PC-3 (cell line): Measurements from ENCODE around the gene ID1. TPM values are rescaled to one million over a fixed set of nuclear protein-coding genes. Genes with fewer than 3 reads are reported as not detected.
"Not testable (repeated sequence)": the region's sequence is repeated elsewhere in the genome, so short reads cannot be mapped to it uniquely, and the experiment has no call there.

Experiments
- ATAC-seq: fragments of 200-7000 bp; cut with Tn5 transposase; 2 replicates; pipeline ENCODE4 v1.9.1; 2020; ENCODE audit warnings: mild to moderate bottlenecking, moderate library complexity
- BruUV-seq: library from RNA; stranded (reverse); fragments of 400-500 nt; replicated peaks from 2 replicates; lab custom pipeline; 2021; lab: Mats Ljungman, UMichigan
- CTCF ChIA-PET: fragments of 300-600 bp; sonication (Branson Sonifier 250); formaldehyde crosslinking; loops from one replicate; lab custom pipeline; 2022; ENCODE audit warnings: antibody characterized with exemption; lab: Charles Lee
- POLR2A ChIA-PET: fragments of 300-600 bp; sonication (Branson Sonifier 250); formaldehyde crosslinking; loops from one replicate; lab custom pipeline; 2022; ENCODE audit warnings: antibody characterized with exemption; ENCODE audit not compliant: unreplicated experiment; lab: Charles Lee
- DNase-seq: peaks from one replicate; pipeline ENCODE4 v3.0.0-alpha.2; 2015
- H2AFZ ChIP-seq: fragments of 300-600 bp; sonication (generic); 2 replicates; pipeline ENCODE4 v1.6.0; 2016; ENCODE audit warnings: antibody characterized with exemption, low read length
- H3F3A ChIP-seq: fragments of 300-600 bp; sonication (generic); one replicate; pipeline ENCODE4 v1.6.0; 2017; ENCODE audit warnings: antibody characterized with exemption, low read length, control low read depth, mild to moderate bottlenecking; ENCODE audit not compliant: unreplicated experiment
- H3K27ac ChIP-seq: fragments of 300-600 bp; sonication (generic); 2 replicates; pipeline ENCODE4 v1.5.1; 2016; ENCODE audit warnings: mild to moderate bottlenecking, low read length
- H3K27me3 ChIP-seq: fragments of 300-600 bp; sonication (generic); 2 replicates; pipeline ENCODE4 v1.6.1; 2016; ENCODE audit warnings: low read length, mixed read lengths
- H3K36me3 ChIP-seq: fragments of 300-600 bp; sonication (generic); 2 replicates; pipeline ENCODE4 v1.6.1; 2016; ENCODE audit warnings: low read depth, mixed run types, low read length, mixed read lengths
- H3K4me1 ChIP-seq: fragments of 300-600 bp; sonication (generic); 2 replicates; pipeline ENCODE4 v1.5.1; 2016; ENCODE audit warnings: low read length; ENCODE audit not compliant: insufficient read depth
- H3K4me2 ChIP-seq: fragments of 300-600 bp; sonication (generic); 2 replicates; pipeline ENCODE4 v1.6.0; 2016; ENCODE audit warnings: low read length
- H3K4me3 ChIP-seq: fragments of 300-600 bp; sonication (generic); 2 replicates; pipeline ENCODE4 v1.5.1; 2016; ENCODE audit warnings: mild to moderate bottlenecking, low read length, mixed read lengths
- H3K79me2 ChIP-seq: fragments of 300-600 bp; sonication (generic); 2 replicates; pipeline ENCODE4 v1.6.1; 2017; ENCODE audit warnings: low read length, mixed read lengths
- H3K9ac ChIP-seq: fragments of 300-600 bp; sonication (generic); 2 replicates; pipeline ENCODE4 v1.6.0; 2016; ENCODE audit warnings: mild to moderate bottlenecking, low read length
- H3K9me2 ChIP-seq: fragments of 300-600 bp; sonication (generic); replicated peaks from 2 replicates; pipeline ENCODE4 v1.6.1; 2016; ENCODE audit warnings: mixed run types, low read length, mixed read lengths
- H3K9me3 ChIP-seq: fragments of 300-600 bp; sonication (generic); 2 replicates; pipeline ENCODE4 v1.6.1; 2016; ENCODE audit warnings: low read length, mixed read lengths
- H4K20me1 ChIP-seq: fragments of 300-600 bp; sonication (generic); 2 replicates; pipeline ENCODE4 v1.6.1; 2016; ENCODE audit warnings: low read length, mixed read lengths
- CTCF ChIP-seq: fragments of 300-600 bp; sonication (generic); conservative IDR thresholded peaks from 2 replicates; pipeline ENCODE4 v1.5.1; 2017; ENCODE audit warnings: antibody characterized with exemption, low read depth, mild to moderate bottlenecking, low read length
- EZH2phosphoT487 ChIP-seq: fragments of 300-600 bp; sonication (generic); IDR thresholded peaks from 2 replicates; pipeline ENCODE4 v1.6.1; 2018; ENCODE audit warnings: mild to moderate bottlenecking, antibody characterized with exemption, low read length, borderline replicate concordance
- intact Hi-C: fragments of 100-400 bp; cut with micrococcal nuclease; formaldehyde crosslinking; loops from 2 replicates; pipeline ENCODE4 v1.9.0; 2023
- total RNA-seq: library from RNA; depleted of rRNA; stranded (reverse); fragments of >200 nt; gene quantifications from 2 replicates; pipeline ENCODE4 v1.2.3, GENCODE V29; 2014

ID1 gene
- total RNA-seq, 1 experiment from 2014 or later = 774 TPM

- ChIA-PET POLR2A (interaction anchor here (0.6 to 1.6 kb wide), 6 partner anchors 13 to 46 kb away, joined by 4 to 27 read pairs (median 7); no protein-coding TSS in a partner anchor), CTCF (interaction anchor here (0.6 to 2.3 kb wide), 6 partner anchors 15 to 51 kb away, joined by 3 to 23 read pairs (median 6); no protein-coding TSS in a partner anchor)
- peak overlapping the region; percentile 97 for H3K4me3 ChIP-seq
- H3F3A ChIP-seq = peaks cover 15% of the 10 kb centered on the region
- peaks cover 17% of the 10 kb centered on the region for H4K20me1 ChIP-seq
- DNase-seq (peak; percentile 94), ATAC-seq (peak; percentile 21)
- H3K9me2 ChIP-seq = no peaks in the 10 kb centered on the region
- intact Hi-C loops = loop anchor here (1.0 kb wide), 1 partner anchor 36 kb away; no protein-coding TSS in a partner anchor
- peaks cover 33% of the 10 kb centered on the region for H3K79me2 ChIP-seq
- peak overlapping the region; percentile 69 for H3K27ac ChIP-seq
- H3K27me3 ChIP-seq = no peaks in the 10 kb centered on the region
- peak overlapping the region; percentile 19 for H3K9ac ChIP-seq
- H3K36me3 ChIP-seq = 0 out of 2 replicates have a peak, but pooled peaks cover 6% of the 10 kb centered on the region
- H2AFZ ChIP-seq = peak overlapping the region; percentile 7; the same call in 1 of the 2 replicates
- H3K4me1 ChIP-seq = peaks cover 67% of the 10 kb centered on the region
- H3K9me3 ChIP-seq = no peaks in the 10 kb centered on the region
- TF ChIP-seq EZH2phosphoT487 (0 out of 2 replicates have a peak, but pooled peaks have one; percentile 45), CTCF (no peak)
- BruUV-seq = no TSS peak
- peak overlapping the region; percentile 83 for H3K4me2 ChIP-seq
These were observed 3.3 kb downstream of the ID1 start for GRCh38 chr20:31608251-31608945.

DNA sequence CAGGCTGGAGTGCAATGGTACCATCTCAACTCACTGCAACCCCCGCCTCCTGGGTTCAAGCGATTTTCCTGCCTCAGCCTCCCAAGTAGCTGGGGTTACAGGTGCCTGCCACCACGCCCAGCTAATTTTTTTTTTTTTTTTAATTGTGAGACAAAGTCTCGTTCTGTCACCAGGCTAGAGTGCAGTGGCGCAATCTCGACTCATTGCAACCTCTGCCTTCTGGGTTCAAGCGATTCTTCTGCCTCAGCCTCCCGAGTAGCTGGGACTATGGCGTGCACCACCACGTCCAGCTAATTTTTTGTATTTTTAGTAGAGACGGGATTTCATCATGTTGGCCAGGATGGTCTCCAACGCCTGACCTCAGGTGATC lies 7.2 kb downstream of the ID1 start:
- not testable (repeated sequence) for BruUV-seq, H3K9ac ChIP-seq
- peaks cover 49% of the 10 kb centered on the region for H3K4me1 ChIP-seq

GRCh38 chr20:31615416-31615815 lies 10.3 kb downstream of the ID1 start:
- no peak overlapping the region for H3K4me3 ChIP-seq
- CTCF ChIA-PET = interaction anchor here (0.5 kb wide), 1 partner anchor 22 kb away, joined by 7 read pairs; no protein-coding TSS in a partner anchor

More for the DNA sequence above, 7.2 kb downstream of the ID1 start:
- H3K27me3 ChIP-seq, DNase-seq, H3K9me2 ChIP-seq, ATAC-seq, H3K27ac ChIP-seq, H2AFZ ChIP-seq, H3K79me2 ChIP-seq, intact Hi-C loops, H3K4me3 ChIP-seq, H3F3A ChIP-seq, H3K36me3 ChIP-seq, H3K9me3 ChIP-seq, H4K20me1 ChIP-seq: not testable (repeated sequence)
- CTCF ChIA-PET = interaction anchor here (1.0 to 4.2 kb wide), 14 partner anchors 8 to 111 kb away, joined by 3 to 118 read pairs (median 9); no protein-coding TSS in a partner anchor
- H3K4me2 ChIP-seq = peak overlapping the region; percentile 16; the same call in 1 of the 2 replicates
- POLR2A ChIA-PET = interaction anchor here (0.6 to 2.0 kb wide), 4 partner anchors 39 to 55 kb away, joined by 5 to 20 read pairs (median 6); no protein-coding TSS in a partner anchor

More at GRCh38 chr20:31615416-31615815, 10.3 kb downstream of the ID1 start:
- no peak for TF ChIP-seq CTCF
- H3F3A ChIP-seq = no peaks in the 10 kb centered on the region
- H3K27me3 ChIP-seq = no peaks in the 10 kb centered on the region
- H3K9me3 ChIP-seq = no peaks in the 10 kb centered on the region
- H2AFZ ChIP-seq = no peak overlapping the region
- peaks cover 22% of the 10 kb centered on the region for H3K4me1 ChIP-seq
- no peak overlapping the region for H3K27ac ChIP-seq
- no peak overlapping the region for H3K9ac ChIP-seq
- ATAC-seq (no peak), DNase-seq (no peak)
- H3K9me2 ChIP-seq = no peaks in the 10 kb centered on the region
- BruUV-seq = no TSS peak
- no peaks in the 10 kb centered on the region for H4K20me1 ChIP-seq
- H3K79me2 ChIP-seq = no peaks in the 10 kb centered on the region
- no peak overlapping the region for H3K4me2 ChIP-seq
- no peaks in the 10 kb centered on the region for H3K36me3 ChIP-seq
- POLR2A ChIA-PET = no interaction called here
- intact Hi-C loops = no loop called here
